Endodermal cell (in vitro differentiated cells): Measurements from ENCODE around the gene CFAP54. TPM values are rescaled to one million over a fixed set of nuclear protein-coding genes. Genes with fewer than 3 reads are reported as not detected.

ENCODE experiments used
- DNase-seq: peaks from one replicate; pipeline ENCODE4 v3.0.0-alpha.2; 2017
- H3K27ac ChIP-seq: 2 replicates; pipeline ENCODE4 v1.5.1; 2013; ENCODE audit warnings: mild to moderate bottlenecking, low read depth, low read length, moderate library complexity
- H3K27me3 ChIP-seq: 2 replicates; pipeline ENCODE4 v1.6.1; 2013; ENCODE audit warnings: mild to moderate bottlenecking, low read length, moderate library complexity; ENCODE audit not compliant: insufficient read depth, control insufficient read depth, poor library complexity, severe bottlenecking
- H3K36me3 ChIP-seq: 2 replicates; pipeline ENCODE4 v1.7.0; 2013; ENCODE audit warnings: mild to moderate bottlenecking, low read length, moderate library complexity; ENCODE audit not compliant: control insufficient read depth, insufficient read depth
- H3K4me1 ChIP-seq: one replicate; pipeline ENCODE4 v1.7.0; 2013; ENCODE audit warnings: low read length; ENCODE audit not compliant: control insufficient read depth, insufficient read depth
- H3K4me3 ChIP-seq: 2 replicates; pipeline ENCODE4 v1.5.1; 2013; ENCODE audit warnings: mild to moderate bottlenecking, low read length, moderate library complexity
- H3K9ac ChIP-seq: 2 replicates; pipeline ENCODE4 v1.6.1; 2013; ENCODE audit warnings: mild to moderate bottlenecking, low read length, moderate library complexity; ENCODE audit not compliant: poor library complexity, severe bottlenecking; ENCODE audit errors: extremely low read depth
- H3K9me3 ChIP-seq: 2 replicates; pipeline ENCODE4 v1.6.1; 2013; ENCODE audit warnings: mild to moderate bottlenecking, low read length, moderate library complexity; ENCODE audit not compliant: control insufficient read depth
- H3K27ac Mint-ChIP-seq: 2 replicates; pipeline ENCODE4 v1.8.0; 2020; ENCODE audit warnings: mixed read lengths
- H3K27me3 Mint-ChIP-seq: 2 replicates; pipeline ENCODE4 v1.8.0; 2021; ENCODE audit warnings: mild to moderate bottlenecking, mixed read lengths; ENCODE audit not compliant: insufficient read depth
- H3K36me3 Mint-ChIP-seq: 2 replicates; pipeline ENCODE4 v1.8.0; 2020; ENCODE audit warnings: low read depth, mixed read lengths
- H3K4me1 Mint-ChIP-seq: 2 replicates; pipeline ENCODE4 v1.8.0; 2020; ENCODE audit warnings: mixed read lengths
- H3K4me3 Mint-ChIP-seq: 2 replicates; pipeline ENCODE4 v1.8.0; 2020; ENCODE audit warnings: mild to moderate bottlenecking, moderate library complexity, mixed read lengths
- H3K9me3 Mint-ChIP-seq: 2 replicates; pipeline ENCODE4 v1.8.0; 2020; ENCODE audit warnings: mild to moderate bottlenecking, mixed read lengths
- WGBS, 2 experiments: methylation state at CpG; one replicate each; pipeline versions ENCODE4 v1.1.5 to v1.1.7; 2013; ENCODE audit warnings: missing lambda C conversion rate in 2 of 2, mixed read lengths in 1 of 2; ENCODE audit not compliant: insufficient coverage in 1 of 2, insufficient read length in 1 of 2; 5-methylcytosine and 5-hydroxymethylcytosine counted together
- total RNA-seq, 2 donors: library from RNA; stranded (reverse); fragmentation: NEBNext Ultra II Directional in 1 of 2; extraction: Animal tissue kit (Norgen Biotek cat#: 25700) in 1 of 2; gene quantifications; 2 replicates in 1 of 2; 3 replicates in 1 of 2; pipeline ENCODE4 v1.2.1, GENCODE V29; 2021
- TF ChIP-seq, protein P1 (sequence below): fragments of 200-600 bp; sonication (generic); conservative IDR thresholded peaks from 2 replicates; pipeline ENCODE4 v1.5.0; 2021; ENCODE audit warnings: antibody characterized with exemption, mild to moderate bottlenecking

CFAP54 gene
- total RNA-seq, 2 donors from 2014 or later, result 1.5 to 1.7 TPM

DNA sequence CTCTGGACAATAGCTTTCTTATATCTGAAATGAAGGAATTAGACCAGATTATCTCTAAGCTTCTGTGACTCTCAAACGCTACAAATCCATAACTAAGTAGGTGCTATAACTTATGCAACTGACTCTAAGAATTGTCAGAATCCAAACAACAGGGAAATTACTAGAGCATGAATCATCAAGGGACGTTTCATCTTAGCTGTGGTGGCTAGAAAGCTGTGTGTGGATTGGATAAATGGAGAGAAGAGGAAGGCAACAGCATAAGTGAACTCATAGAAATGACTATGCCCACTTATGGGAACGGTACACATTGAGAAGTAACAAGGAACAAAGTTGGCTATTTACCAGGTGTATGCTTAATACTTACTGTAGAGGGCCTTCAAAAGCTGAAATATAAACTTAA, 321.7 kb downstream of the CFAP54 start:
- H3K27me3 ChIP-seq, result no peaks in the 10 kb centered on the region
- no peaks in the 10 kb centered on the region for H3K9me3 Mint-ChIP-seq
- H3K4me1 ChIP-seq, result peaks cover 7% of the 10 kb centered on the region
- peaks cover 7% of the 10 kb centered on the region for H3K4me1 Mint-ChIP-seq
- H3K27ac Mint-ChIP-seq, result no peak overlapping the region
- no peak overlapping the region for H3K9ac ChIP-seq
- WGBS, 2 experiments, result 80 to 83% methylated on average over 2 to 3 of the region's 3 CpGs
- no peak overlapping the region for H3K4me3 Mint-ChIP-seq
- no peaks in the 10 kb centered on the region for H3K36me3 ChIP-seq
- no peaks in the 10 kb centered on the region for H3K27me3 Mint-ChIP-seq
- no peaks in the 10 kb centered on the region for H3K36me3 Mint-ChIP-seq
- no peaks in the 10 kb centered on the region for H3K9me3 ChIP-seq
- TF ChIP-seq, protein P1, sequence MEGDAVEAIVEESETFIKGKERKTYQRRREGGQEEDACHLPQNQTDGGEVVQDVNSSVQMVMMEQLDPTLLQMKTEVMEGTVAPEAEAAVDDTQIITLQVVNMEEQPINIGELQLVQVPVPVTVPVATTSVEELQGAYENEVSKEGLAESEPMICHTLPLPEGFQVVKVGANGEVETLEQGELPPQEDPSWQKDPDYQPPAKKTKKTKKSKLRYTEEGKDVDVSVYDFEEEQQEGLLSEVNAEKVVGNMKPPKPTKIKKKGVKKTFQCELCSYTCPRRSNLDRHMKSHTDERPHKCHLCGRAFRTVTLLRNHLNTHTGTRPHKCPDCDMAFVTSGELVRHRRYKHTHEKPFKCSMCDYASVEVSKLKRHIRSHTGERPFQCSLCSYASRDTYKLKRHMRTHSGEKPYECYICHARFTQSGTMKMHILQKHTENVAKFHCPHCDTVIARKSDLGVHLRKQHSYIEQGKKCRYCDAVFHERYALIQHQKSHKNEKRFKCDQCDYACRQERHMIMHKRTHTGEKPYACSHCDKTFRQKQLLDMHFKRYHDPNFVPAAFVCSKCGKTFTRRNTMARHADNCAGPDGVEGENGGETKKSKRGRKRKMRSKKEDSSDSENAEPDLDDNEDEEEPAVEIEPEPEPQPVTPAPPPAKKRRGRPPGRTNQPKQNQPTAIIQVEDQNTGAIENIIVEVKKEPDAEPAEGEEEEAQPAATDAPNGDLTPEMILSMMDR, result no peak
- no peak overlapping the region for H3K4me3 ChIP-seq
- DNase-seq, result no peak
- no peak overlapping the region for H3K27ac ChIP-seq

DNA sequence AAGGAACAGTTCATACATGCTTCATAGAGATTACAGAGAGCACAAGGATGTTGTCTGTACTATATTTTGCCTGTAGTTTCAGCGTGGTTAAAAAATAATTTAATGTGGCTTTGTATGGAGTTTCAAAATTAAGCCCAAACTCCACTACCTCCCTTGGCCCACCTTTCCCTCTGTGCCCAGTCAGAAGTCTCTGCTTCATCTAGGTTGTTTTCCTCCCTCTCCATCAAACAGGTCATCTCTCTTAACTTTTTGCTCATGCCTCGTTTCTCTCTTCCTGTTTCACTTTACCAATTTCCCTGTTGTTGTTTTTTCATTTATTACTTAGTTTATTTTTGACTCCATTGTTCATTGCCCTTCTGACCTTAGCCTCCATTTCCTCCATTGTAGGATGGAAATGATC, 322.8 kb downstream of the CFAP54 start:
- DNase-seq, result no peak
- 75% methylated on average over 1 of the region's 2 CpGs; no CpG with 5 or more reads in 1 of the 2 experiments for WGBS, 2 experiments

DNA sequence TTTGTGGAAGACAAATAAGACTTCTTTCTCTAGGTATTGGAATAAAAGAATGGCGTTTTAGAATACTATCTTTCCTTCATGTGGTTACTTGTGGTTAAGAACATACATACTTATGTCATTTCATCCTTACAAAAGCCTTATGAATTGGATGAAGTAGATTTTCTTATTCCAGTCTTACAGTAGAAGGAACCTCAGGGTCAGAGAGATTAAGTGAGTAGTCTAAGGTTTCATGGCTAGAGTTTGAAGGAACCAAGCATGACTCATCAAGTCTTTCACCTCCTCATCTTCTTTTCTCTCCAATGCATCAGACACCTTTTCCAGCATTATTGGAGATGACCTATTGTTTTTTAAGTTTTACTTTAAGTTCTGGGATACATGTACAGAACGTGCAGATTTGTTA, 324.8 kb downstream of the CFAP54 start:
- TF ChIP-seq, protein P1, result no peak
- Histone ChIP-seq H3K9me3 (peaks cover under 1% of the 10 kb centered on the region), H3K4me1 (peaks cover 7% of the 10 kb centered on the region), H3K4me3 (no peak overlapping the region), H3K36me3 (no peaks in the 10 kb centered on the region), H3K27me3 (no peaks in the 10 kb centered on the region), H3K27ac (no peak overlapping the region), H3K9ac (no peak overlapping the region)
- Mint-ChIP-seq H3K9me3 (peaks cover 4% of the 10 kb centered on the region), H3K27me3 (no peaks in the 10 kb centered on the region), H3K36me3 (no peaks in the 10 kb centered on the region), H3K27ac (no peak overlapping the region), H3K4me3 (no peak overlapping the region), H3K4me1 (peaks cover 7% of the 10 kb centered on the region)
- WGBS, 2 experiments, result 83% methylated on average over 1 of the region's 2 CpGs; no CpG with 5 or more reads in 1 of the 2 experiments
- no peak for DNase-seq

More for the DNA sequence above, 322.8 kb downstream of the CFAP54 start:
- Histone ChIP-seq H3K9me3 (no peaks in the 10 kb centered on the region), H3K36me3 (no peaks in the 10 kb centered on the region), H3K9ac (no peak overlapping the region), H3K27me3 (no peaks in the 10 kb centered on the region), H3K27ac (no peak overlapping the region), H3K4me3 (no peak overlapping the region), H3K4me1 (peaks cover 7% of the 10 kb centered on the region)
- TF ChIP-seq, protein P1, result no peak
- Mint-ChIP-seq H3K9me3 (no peaks in the 10 kb centered on the region), H3K4me3 (no peak overlapping the region), H3K36me3 (no peaks in the 10 kb centered on the region), H3K27me3 (no peaks in the 10 kb centered on the region), H3K4me1 (peaks cover 7% of the 10 kb centered on the region), H3K27ac (no peak overlapping the region)
